ENCODE data around the gene PPIL6. TPM values are rescaled to one million over a fixed set of nuclear protein-coding genes. Genes with fewer than 3 reads are reported as not detected.

The PPIL6 gene
- total and polyA plus RNA-seq, 2 donors from 2014 or later: 6.0 to 8.4 TPM

DNA sequence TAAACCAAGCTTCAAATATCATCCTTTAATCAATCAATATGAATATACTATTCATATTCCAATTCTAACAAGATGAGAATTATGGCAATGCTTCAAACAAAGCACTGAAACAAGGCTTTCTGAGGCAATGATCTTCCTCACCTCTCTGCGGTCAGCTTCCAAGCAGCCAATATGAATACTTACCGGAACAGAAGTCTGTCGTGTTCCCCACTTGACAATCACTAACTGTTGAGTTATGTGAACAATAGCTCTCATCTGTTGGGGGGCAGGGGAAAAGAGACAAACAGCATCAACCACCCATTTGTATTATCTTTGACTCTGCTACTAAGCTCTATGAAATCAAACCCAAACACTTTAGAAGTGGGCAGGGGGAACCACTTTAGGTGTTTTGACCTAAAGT lies 62.7 kb downstream of the PPIL6 start:
- Histone ChIP-seq H3K4me3 (ENCODE audit: low read length in 3 of 3) (no peak overlapping the region), H3K27ac (ENCODE audit: low read depth in 2 of 2, low read length in 2 of 2) (no peak overlapping the region), H3K9ac (ENCODE audit: low read length in 3 of 3) (no peak overlapping the region), H3K27me3 (ENCODE audit: control insufficient read depth, insufficient read depth, low read length) (no peaks in the 10 kb centered on the region), H3K9me3 (ENCODE audit: control insufficient read depth in 2 of 3, insufficient read depth in 1 of 3, low read length in 3 of 3) (no peaks in the 10 kb centered on the region), H3K36me3 (ENCODE audit: control insufficient read depth in 2 of 3, insufficient read depth in 3 of 3, low read length in 3 of 3) (peaks cover 15 to 34% (median 27%) of the 10 kb centered on the region in 3 donors), H3K4me1 (ENCODE audit: control insufficient read depth in 2 of 3, insufficient read depth in 2 of 3, low read depth in 1 of 3, low read length in 3 of 3) (peaks cover 0 to 15% (median 11%) of the 10 kb centered on the region in 3 donors)
- intact Hi-C loops (cut with DNase I): no loop called here
- FAIRE-seq: no peak
- DNase-seq: no peak
- TF ChIP-seq, protein P1, sequence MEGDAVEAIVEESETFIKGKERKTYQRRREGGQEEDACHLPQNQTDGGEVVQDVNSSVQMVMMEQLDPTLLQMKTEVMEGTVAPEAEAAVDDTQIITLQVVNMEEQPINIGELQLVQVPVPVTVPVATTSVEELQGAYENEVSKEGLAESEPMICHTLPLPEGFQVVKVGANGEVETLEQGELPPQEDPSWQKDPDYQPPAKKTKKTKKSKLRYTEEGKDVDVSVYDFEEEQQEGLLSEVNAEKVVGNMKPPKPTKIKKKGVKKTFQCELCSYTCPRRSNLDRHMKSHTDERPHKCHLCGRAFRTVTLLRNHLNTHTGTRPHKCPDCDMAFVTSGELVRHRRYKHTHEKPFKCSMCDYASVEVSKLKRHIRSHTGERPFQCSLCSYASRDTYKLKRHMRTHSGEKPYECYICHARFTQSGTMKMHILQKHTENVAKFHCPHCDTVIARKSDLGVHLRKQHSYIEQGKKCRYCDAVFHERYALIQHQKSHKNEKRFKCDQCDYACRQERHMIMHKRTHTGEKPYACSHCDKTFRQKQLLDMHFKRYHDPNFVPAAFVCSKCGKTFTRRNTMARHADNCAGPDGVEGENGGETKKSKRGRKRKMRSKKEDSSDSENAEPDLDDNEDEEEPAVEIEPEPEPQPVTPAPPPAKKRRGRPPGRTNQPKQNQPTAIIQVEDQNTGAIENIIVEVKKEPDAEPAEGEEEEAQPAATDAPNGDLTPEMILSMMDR (IDR thresholded peaks at IDR 0.05; ENCODE audit: borderline replicate concordance, extremely low read depth, insufficient read depth): no peak

DNA sequence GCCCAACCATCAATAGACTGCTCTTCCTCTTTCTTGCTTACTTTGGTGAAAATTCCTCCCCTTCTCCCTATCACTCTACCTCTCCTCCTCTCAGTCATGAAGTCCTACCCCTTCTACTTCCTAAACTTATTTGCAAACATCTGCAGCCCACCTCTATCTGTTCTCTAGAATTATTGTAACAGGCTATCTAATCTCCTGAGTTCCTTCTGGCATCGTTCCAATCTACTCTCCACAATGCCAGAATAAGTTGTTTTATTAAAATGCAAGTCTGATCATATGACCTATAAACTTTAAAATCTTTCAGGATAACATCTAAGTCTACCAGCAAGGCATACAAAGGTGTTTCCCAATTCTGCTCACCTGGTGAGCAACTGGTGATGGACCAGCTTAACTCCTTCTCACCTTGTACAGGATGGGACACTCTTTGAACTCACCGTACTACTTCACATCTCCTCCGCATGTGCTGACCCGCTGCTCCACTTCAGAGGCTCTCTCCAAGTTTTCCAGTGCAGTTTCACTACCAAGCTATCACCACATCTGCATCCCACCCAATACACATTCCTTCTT lies 66.0 kb downstream of the PPIL6 start:
- Histone ChIP-seq H3K4me1 (ENCODE audit: control insufficient read depth in 2 of 3, insufficient read depth in 2 of 3, low read depth in 1 of 3, low read length in 3 of 3) (peaks cover 0 to 15% (median 13%) of the 10 kb centered on the region in 3 donors), H3K9me3 (ENCODE audit: control insufficient read depth in 2 of 3, insufficient read depth in 1 of 3, low read length in 3 of 3) (no peaks in the 10 kb centered on the region), H3K4me3 (ENCODE audit: low read length in 3 of 3) (no peak overlapping the region), H3K36me3 (ENCODE audit: control insufficient read depth in 2 of 3, insufficient read depth in 3 of 3, low read length in 3 of 3) (peaks cover 15 to 38% (median 31%) of the 10 kb centered on the region in 3 donors), H3K27me3 (ENCODE audit: control insufficient read depth, insufficient read depth, low read length) (no peaks in the 10 kb centered on the region), H3K9ac (ENCODE audit: low read length in 3 of 3) (no peak overlapping the region), H3K27ac (ENCODE audit: low read depth in 2 of 2, low read length in 2 of 2) (no peak overlapping the region)
- DNase-seq (no peak), FAIRE-seq (no peak)
- intact Hi-C loops (cut with DNase I): no loop called here
- TF ChIP-seq, protein P1 (IDR thresholded peaks at IDR 0.05; ENCODE audit: borderline replicate concordance, extremely low read depth, insufficient read depth): no peak

GRCh38 chr6:109373762-109374161 lies 66.7 kb downstream of the PPIL6 start:
- Histone ChIP-seq H3K9ac (ENCODE audit: low read length in 3 of 3) (no peak overlapping the region), H3K9me3 (ENCODE audit: control insufficient read depth in 2 of 3, insufficient read depth in 1 of 3, low read length in 3 of 3) (no peaks in the 10 kb centered on the region), H3K27ac (ENCODE audit: low read depth in 2 of 2, low read length in 2 of 2) (no peak overlapping the region), H3K36me3 (ENCODE audit: control insufficient read depth in 2 of 3, insufficient read depth in 3 of 3, low read length in 3 of 3) (peaks cover 16 to 42% (median 33%) of the 10 kb centered on the region in 3 donors), H3K4me3 (ENCODE audit: low read length in 3 of 3) (no peak overlapping the region), H3K27me3 (ENCODE audit: control insufficient read depth, insufficient read depth, low read length) (no peaks in the 10 kb centered on the region), H3K4me1 (ENCODE audit: control insufficient read depth in 2 of 3, insufficient read depth in 2 of 3, low read depth in 1 of 3, low read length in 3 of 3) (peaks cover 0 to 10% (median 10%) of the 10 kb centered on the region in 3 donors)
- TF ChIP-seq, protein P1 (IDR thresholded peaks at IDR 0.05; ENCODE audit: borderline replicate concordance, extremely low read depth, insufficient read depth): no peak
- DNase-seq (no peak), FAIRE-seq (no peak)
- intact Hi-C loops (cut with DNase I): no loop called here

- Histone ChIP-seq H3K9ac (ENCODE audit: low read length in 3 of 3) (no peak overlapping the region), H3K9me3 (ENCODE audit: control insufficient read depth in 2 of 3, insufficient read depth in 1 of 3, low read length in 3 of 3) (no peaks in the 10 kb centered on the region), H3K36me3 (ENCODE audit: control insufficient read depth in 2 of 3, insufficient read depth in 3 of 3, low read length in 3 of 3) (peaks cover 19 to 46% (median 37%) of the 10 kb centered on the region in 3 donors), H3K4me3 (ENCODE audit: low read length in 3 of 3) (no peak overlapping the region), H3K27me3 (ENCODE audit: control insufficient read depth, insufficient read depth, low read length) (no peaks in the 10 kb centered on the region), H3K4me1 (ENCODE audit: control insufficient read depth in 2 of 3, insufficient read depth in 2 of 3, low read depth in 1 of 3, low read length in 3 of 3) (peaks cover 0 to 10% (median 9%) of the 10 kb centered on the region in 3 donors), H3K27ac (ENCODE audit: low read depth in 2 of 2, low read length in 2 of 2) (no peak overlapping the region)
- FAIRE-seq (no peak), DNase-seq (no peak)
- TF ChIP-seq, protein P1 (IDR thresholded peaks at IDR 0.05; ENCODE audit: borderline replicate concordance, extremely low read depth, insufficient read depth): no peak
- intact Hi-C loops (cut with DNase I): no loop called here
Observed at GRCh38 chr6:109373331-109373730, 67.1 kb downstream of the PPIL6 start.

Measured in kidney (tissue), 14 donors.